OCI-LY1 (cell line): ENCODE data around the gene GATA6.

Source experiments
- EZH2 ChIP-seq: fragments of 200-600 bp; sonication (generic), shearing (Covaris generic); IDR thresholded peaks from 2 replicates; pipeline ENCODE4 v1.8.0; 2017; ENCODE audit warnings: borderline replicate concordance, mixed run types, mild to moderate bottlenecking, antibody characterized with exemption, low read length, moderate library complexity, mixed read lengths
- TF ChIP-seq, protein P1 (sequence below): fragments of 200-600 bp; sonication (generic), shearing (Covaris generic); IDR thresholded peaks from 2 replicates; pipeline ENCODE4 v1.5.1; 2017; ENCODE audit warnings: mild to moderate bottlenecking, antibody characterized with exemption, low read length, moderate library complexity, mixed read lengths

- TF ChIP-seq, protein P1, sequence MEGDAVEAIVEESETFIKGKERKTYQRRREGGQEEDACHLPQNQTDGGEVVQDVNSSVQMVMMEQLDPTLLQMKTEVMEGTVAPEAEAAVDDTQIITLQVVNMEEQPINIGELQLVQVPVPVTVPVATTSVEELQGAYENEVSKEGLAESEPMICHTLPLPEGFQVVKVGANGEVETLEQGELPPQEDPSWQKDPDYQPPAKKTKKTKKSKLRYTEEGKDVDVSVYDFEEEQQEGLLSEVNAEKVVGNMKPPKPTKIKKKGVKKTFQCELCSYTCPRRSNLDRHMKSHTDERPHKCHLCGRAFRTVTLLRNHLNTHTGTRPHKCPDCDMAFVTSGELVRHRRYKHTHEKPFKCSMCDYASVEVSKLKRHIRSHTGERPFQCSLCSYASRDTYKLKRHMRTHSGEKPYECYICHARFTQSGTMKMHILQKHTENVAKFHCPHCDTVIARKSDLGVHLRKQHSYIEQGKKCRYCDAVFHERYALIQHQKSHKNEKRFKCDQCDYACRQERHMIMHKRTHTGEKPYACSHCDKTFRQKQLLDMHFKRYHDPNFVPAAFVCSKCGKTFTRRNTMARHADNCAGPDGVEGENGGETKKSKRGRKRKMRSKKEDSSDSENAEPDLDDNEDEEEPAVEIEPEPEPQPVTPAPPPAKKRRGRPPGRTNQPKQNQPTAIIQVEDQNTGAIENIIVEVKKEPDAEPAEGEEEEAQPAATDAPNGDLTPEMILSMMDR: no peak
- no peak for TF ChIP-seq EZH2
These were observed 72.6 kb downstream of the GATA6 start for GRCh38 chr18:22241921-22242361.
